ENCODE results near the gene CREB5. TPM values are rescaled to one million over a fixed set of nuclear protein-coding genes. Genes with fewer than 3 reads are reported as not detected.

Gene CREB5
- total RNA-seq, 1 experiment from 2014 or later, result 1.3 TPM

DNA sequence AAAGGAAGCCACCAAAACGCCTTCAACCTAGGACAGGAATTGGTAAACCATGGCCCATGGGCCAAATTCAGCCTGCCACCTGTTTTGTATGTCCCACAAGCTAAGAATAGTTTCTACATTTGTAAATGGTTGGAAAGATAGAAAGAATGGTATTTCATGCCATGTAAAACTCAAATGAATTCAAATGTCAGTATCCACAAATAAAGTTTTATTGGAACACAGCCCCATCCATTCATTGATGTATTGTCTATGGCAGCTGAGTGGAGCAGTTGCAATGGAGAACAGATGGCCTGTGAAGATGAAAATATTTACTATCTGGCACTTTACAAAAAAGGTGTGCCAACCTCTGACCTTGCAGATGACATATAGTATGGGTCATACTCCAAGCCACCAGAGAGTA lies 236.9 kb downstream of the CREB5 start:
- TF ChIP-seq ZNF416 (CRISPR knock-in tag; IDR thresholded peaks at IDR 0.05) (no peak), ZNF121 (CRISPR knock-in tag; IDR thresholded peaks at IDR 0.05) (no peak), ZNF263 (CRISPR knock-in tag; IDR thresholded peaks at IDR 0.05; ENCODE audit: low read depth) (no peak), USF2 (CRISPR knock-in tag; IDR thresholded peaks at IDR 0.05) (no peak), ATF6 (CRISPR knock-in tag; IDR thresholded peaks at IDR 0.05) (no peak), CREB1 (CRISPR knock-in tag; IDR thresholded peaks at IDR 0.05) (no peak), NFYB (CRISPR knock-in tag; conservative IDR thresholded peaks at IDR 0.05; ENCODE audit: low read depth) (no peak), ESRRA (CRISPR knock-in tag; IDR thresholded peaks at IDR 0.05; ENCODE audit: borderline replicate concordance) (no peak), ZNF512 (CRISPR knock-in tag; IDR thresholded peaks at IDR 0.05; ENCODE audit: borderline replicate concordance) (no peak), E2F5 (CRISPR knock-in tag; IDR thresholded peaks at IDR 0.05) (no peak), SMAD3 (CRISPR knock-in tag; IDR thresholded peaks at IDR 0.05; ENCODE audit: borderline replicate concordance) (no peak), PRRX2 (CRISPR knock-in tag; IDR thresholded peaks at IDR 0.05) (no peak), IRF2 (CRISPR knock-in tag; IDR thresholded peaks at IDR 0.05; ENCODE audit: borderline replicate concordance, low read depth) (no peak), NFATC4 (CRISPR knock-in tag; IDR thresholded peaks at IDR 0.05) (no peak)
- TF ChIP-seq, protein P1, sequence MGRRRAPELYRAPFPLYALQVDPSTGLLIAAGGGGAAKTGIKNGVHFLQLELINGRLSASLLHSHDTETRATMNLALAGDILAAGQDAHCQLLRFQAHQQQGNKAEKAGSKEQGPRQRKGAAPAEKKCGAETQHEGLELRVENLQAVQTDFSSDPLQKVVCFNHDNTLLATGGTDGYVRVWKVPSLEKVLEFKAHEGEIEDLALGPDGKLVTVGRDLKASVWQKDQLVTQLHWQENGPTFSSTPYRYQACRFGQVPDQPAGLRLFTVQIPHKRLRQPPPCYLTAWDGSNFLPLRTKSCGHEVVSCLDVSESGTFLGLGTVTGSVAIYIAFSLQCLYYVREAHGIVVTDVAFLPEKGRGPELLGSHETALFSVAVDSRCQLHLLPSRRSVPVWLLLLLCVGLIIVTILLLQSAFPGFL (CRISPR knock-in tag; IDR thresholded peaks at IDR 0.05; ENCODE audit: borderline replicate concordance), result no peak
- ChIA-PET POLR2A (no interaction called here), CTCF (no interaction called here)
- Mint-ChIP-seq H3K4me3 (no peak overlapping the region), H3K36me3 (no peaks in the 10 kb centered on the region), H3K27me3 (ENCODE audit: low read depth) (no peaks in the 10 kb centered on the region), H3K27ac (no peak overlapping the region), H3K9me3 (no peaks in the 10 kb centered on the region), H3K4me1 (peaks cover 1% of the 10 kb centered on the region; the same call in 1 of the 2 replicates)
- DNase-seq (ENCODE audit: low spot score), result no peak
- no peak for ATAC-seq

GRCh38 chr7:28649811-28650210 lies 237.5 kb downstream of the CREB5 start:
- CTCF ChIA-PET, result no interaction called here
- Mint-ChIP-seq H3K4me3 (no peak overlapping the region), H3K27ac (no peak overlapping the region), H3K36me3 (no peaks in the 10 kb centered on the region), H3K27me3 (ENCODE audit: low read depth) (no peaks in the 10 kb centered on the region), H3K9me3 (no peaks in the 10 kb centered on the region), H3K4me1 (no peaks in the 10 kb centered on the region)
- DNase-seq (ENCODE audit: low spot score), result no peak
- POLR2A ChIA-PET, result no interaction called here
- ATAC-seq, result no peak
- no peak for TF ChIP-seq TCF7 (CRISPR knock-in tag; IDR thresholded peaks at IDR 0.05; ENCODE audit: low read depth)
- no peak for TF ChIP-seq FOXK1 (CRISPR knock-in tag; IDR thresholded peaks at IDR 0.05)
- TF ChIP-seq ZNF232 (CRISPR knock-in tag; IDR thresholded peaks at IDR 0.05), result no peak
- no peak for TF ChIP-seq ATF2 (CRISPR knock-in tag; IDR thresholded peaks at IDR 0.05; ENCODE audit: borderline replicate concordance, low read depth)
- no peak for TF ChIP-seq HMGA2 (CRISPR knock-in tag; IDR thresholded peaks at IDR 0.05)
- TF ChIP-seq ZNF138 (CRISPR knock-in tag; conservative IDR thresholded peaks at IDR 0.05), result no peak
- TF ChIP-seq ZNF416 (CRISPR knock-in tag; IDR thresholded peaks at IDR 0.05), result no peak
- no peak for TF ChIP-seq USF2 (CRISPR knock-in tag; IDR thresholded peaks at IDR 0.05)
